K562 (cell line): ENCODE data around the gene PLXND1.

ENCODE experiments used
- BHLHE40 ChIP-seq: IDR thresholded peaks from 2 replicates; pipeline ENCODE4 v1.6.1; 2011; ENCODE audit warnings: low read length, improper control_type of control experiment
- CTCF ChIP-seq, 3 experiments: IDR thresholded peaks in 2 of 3; conservative IDR thresholded peaks in 1 of 3; 2 replicates each; pipeline ENCODE4 v1.5.1; 2011 to 2012; ENCODE audit warnings: low read length in 3 of 3, mild to moderate bottlenecking in 3 of 3, control low read depth in 2 of 3, improper control_type of control experiment in 1 of 3, inconsistent platforms in 1 of 3, low read depth in 1 of 3, mixed read lengths in 1 of 3, moderate library complexity in 1 of 3; ENCODE audit not compliant: insufficient read depth in 2 of 3
- GATAD2A ChIP-seq: fragments of 450-650 bp; IDR thresholded peaks from 2 replicates; pipeline ENCODE4 v1.6.1; 2017
- IRF2 ChIP-seq: sonication (generic); formaldehyde crosslinking; IDR thresholded peaks from 2 replicates; pipeline ENCODE4 v1.8.1; 2022; ENCODE audit warnings: mild to moderate bottlenecking, missing genetic modification reagents
- NFRKB ChIP-seq: fragments of 450-650 bp; IDR thresholded peaks from 2 replicates; pipeline ENCODE4 v1.6.1; 2016; ENCODE audit warnings: low read depth
- REST ChIP-seq, 2 experiments: fragments of 450-650 bp; formaldehyde crosslinking in 1 of 2; IDR thresholded peaks; 2 replicates each; pipeline versions ENCODE4 v1.4.0 to v1.6.1; 2014 to 2020; ENCODE audit warnings: mild to moderate bottlenecking in 2 of 2, borderline replicate concordance in 1 of 2, low read depth in 1 of 2
- ZBTB8A ChIP-seq: fragments of 450-650 bp; IDR thresholded peaks from 2 replicates; pipeline ENCODE4 v1.6.1; 2018; ENCODE audit warnings: mild to moderate bottlenecking, moderate library complexity; ENCODE audit not compliant: partially characterized antibody
- ZNF668 ChIP-seq: fragments of 250-450 bp; sonication (Bioruptor Pico); IDR thresholded peaks from 2 replicates; pipeline ENCODE4 v1.8.0; 2022; ENCODE audit warnings: mild to moderate bottlenecking, inconsistent platforms

DNA sequence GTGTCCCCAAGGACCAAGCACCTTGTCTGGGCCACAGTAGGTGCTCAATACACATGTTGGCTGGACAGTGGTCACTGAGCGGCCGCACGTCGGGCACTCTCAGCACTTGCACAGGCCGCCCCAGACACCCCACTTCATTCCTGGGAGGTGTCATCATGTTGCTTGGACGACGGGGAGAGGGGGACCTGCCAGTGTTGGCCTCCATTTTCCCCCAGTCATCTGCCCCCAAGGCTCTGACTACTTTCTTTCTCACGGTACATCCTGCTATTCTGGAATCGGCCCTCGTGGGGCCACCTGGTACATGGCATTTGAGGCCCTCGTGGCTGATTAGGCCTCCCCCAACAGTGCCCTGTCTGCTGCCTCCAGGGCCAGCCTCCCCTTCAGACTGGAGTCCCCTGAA is 79.2 kb downstream of the PLXND1 start:
- TF ChIP-seq BHLHE40, result no peak
- no peak for TF ChIP-seq CTCF (IDR thresholded peaks at IDR 0.05 in 2 of 3, conservative IDR thresholded peaks at IDR 0.05 in 1 of 3; ENCODE audit: insufficient read depth in 2 of 3, low read depth in 1 of 3, low read length in 3 of 3)
- no peak for TF ChIP-seq ZNF668
- no peak for TF ChIP-seq GATAD2A
- no peak for TF ChIP-seq ZBTB8A
- TF ChIP-seq IRF2 (CRISPR knock-in tag), result no peak
- TF ChIP-seq REST (IDR thresholded peaks at IDR 0.05; ENCODE audit: borderline replicate concordance), result no peak
- TF ChIP-seq REST (CRISPR knock-in tag; IDR thresholded peaks at IDR 0.05; ENCODE audit: low read depth), result no peak
- TF ChIP-seq NFRKB, result no peak
